Neural cell (in vitro differentiated cells): ENCODE results near the gene GAB1. TPM values are rescaled to one million over a fixed set of nuclear protein-coding genes. Genes with fewer than 3 reads are reported as not detected.

ENCODE experiments used
- H2AFZ ChIP-seq: fragments of 200-600, 300-800 bp; sonication (generic), shearing (Covaris generic); 2 replicates; pipeline ENCODE4 v1.6.0; 2014; ENCODE audit warnings: low read depth, mild to moderate bottlenecking, antibody characterized with exemption, low read length, moderate library complexity
- H3F3A ChIP-seq: fragments of 200-600 bp; shearing (Covaris generic); 2 replicates; pipeline ENCODE4 v1.6.1; 2016; ENCODE audit warnings: mild to moderate bottlenecking, moderate library complexity, mixed read lengths, antibody characterized with exemption, low read length; ENCODE audit not compliant: insufficient read depth, poor library complexity, severe bottlenecking
- H3K27ac ChIP-seq: fragments of 200-600, 300-800 bp; sonication (generic), shearing (Covaris generic); 2 replicates; pipeline ENCODE4 v1.5.1; 2014; ENCODE audit warnings: mild to moderate bottlenecking, low read length, moderate library complexity
- H3K27me3 ChIP-seq: fragments of 300-800, 200-600 bp; sonication (generic), shearing (Covaris generic); 2 replicates; pipeline ENCODE4 v1.6.0; 2014; ENCODE audit warnings: mild to moderate bottlenecking, low read depth, low read length, moderate library complexity; ENCODE audit not compliant: insufficient read depth
- H3K36me3 ChIP-seq: fragments of 300-800, 200-600 bp; sonication (generic), shearing (Covaris generic); 2 replicates; pipeline ENCODE4 v1.5.1; 2014; ENCODE audit warnings: mild to moderate bottlenecking, antibody characterized with exemption, low read length, moderate library complexity; ENCODE audit not compliant: insufficient read depth
- H3K4me2 ChIP-seq: fragments of 300-800, 200-600 bp; sonication (generic), shearing (Covaris generic); 2 replicates; pipeline ENCODE4 v1.6.0; 2014; ENCODE audit warnings: mild to moderate bottlenecking, low read length
- H3K4me3 ChIP-seq: fragments of 300-800, 200-600 bp; sonication (generic), shearing (Covaris generic); 2 replicates; pipeline ENCODE4 v1.5.1; 2014; ENCODE audit warnings: mild to moderate bottlenecking, low read length, moderate library complexity
- H3K79me2 ChIP-seq: fragments of 200-600 bp; shearing (Covaris generic); replicated peaks from 2 replicates; pipeline ENCODE4 v1.6.0; 2014; ENCODE audit warnings: mild to moderate bottlenecking, low read length, moderate library complexity; ENCODE audit not compliant: insufficient read depth
- H3K9ac ChIP-seq: fragments of 300-800, 200-600 bp; sonication (generic), shearing (Covaris generic); 2 replicates; pipeline ENCODE4 v1.6.1; 2016; ENCODE audit warnings: mild to moderate bottlenecking, low read length, mixed read lengths
- H3K9me2 ChIP-seq: fragments of 200-600 bp; shearing (Covaris generic); 2 replicates; pipeline ENCODE4 v1.6.1; 2016; ENCODE audit warnings: mild to moderate bottlenecking, low read length, mixed read lengths; ENCODE audit not compliant: insufficient read depth
- H3K9me3 ChIP-seq: fragments of 200-600, 300-800 bp; sonication (generic), shearing (Covaris generic); 2 replicates; pipeline ENCODE4 v1.6.1; 2016; ENCODE audit warnings: mild to moderate bottlenecking, mixed run types, low read length, moderate library complexity, mixed read lengths
- H4K20me1 ChIP-seq: fragments of 200-600 bp; shearing (Covaris generic); 2 replicates; pipeline ENCODE4 v1.6.1; 2016; ENCODE audit warnings: mild to moderate bottlenecking, mixed run types; ENCODE audit not compliant: insufficient read depth
- EP300 ChIP-seq: fragments of 450-650 bp; conservative IDR thresholded peaks from 2 replicates; pipeline ENCODE4 v1.6.1; 2014; ENCODE audit warnings: antibody characterized with exemption, mild to moderate bottlenecking, moderate library complexity; ENCODE audit not compliant: poor library complexity, severe bottlenecking
- EZH2 ChIP-seq: fragments of 200-600, 300-800 bp; shearing (Covaris generic), sonication (generic); IDR thresholded peaks from 2 replicates; pipeline ENCODE4 v1.6.1; 2014; ENCODE audit warnings: antibody characterized with exemption, low read length, borderline replicate concordance, mild to moderate bottlenecking; ENCODE audit not compliant: insufficient read depth, poor library complexity, severe bottlenecking
- MXI1 ChIP-seq: fragments of 450-650 bp; conservative IDR thresholded peaks from 2 replicates; pipeline ENCODE4 v1.6.1; 2014; ENCODE audit warnings: antibody characterized with exemption, mild to moderate bottlenecking; ENCODE audit not compliant: poor library complexity, severe bottlenecking
- POLR2AphosphoS5 ChIP-seq: IDR thresholded peaks from 2 replicates; pipeline ENCODE4 v1.6.1; 2012
- RAD21 ChIP-seq: fragments of 450-650 bp; conservative IDR thresholded peaks from 2 replicates; pipeline ENCODE4 v1.6.1; 2014; ENCODE audit warnings: antibody characterized with exemption, mild to moderate bottlenecking, moderate library complexity
- REST ChIP-seq: IDR thresholded peaks from 2 replicates; pipeline ENCODE4 v1.6.1; 2012; ENCODE audit warnings: borderline replicate concordance
- SMC3 ChIP-seq: fragments of 450-650 bp; conservative IDR thresholded peaks from 2 replicates; pipeline ENCODE4 v1.6.1; 2014; ENCODE audit warnings: antibody characterized with exemption, mild to moderate bottlenecking, moderate library complexity; ENCODE audit not compliant: poor library complexity
- TAF1 ChIP-seq: IDR thresholded peaks from 2 replicates; pipeline ENCODE4 v1.6.1; 2012; ENCODE audit warnings: low read depth
- polyA plus RNA-seq: library from polyadenylated mRNA; depleted of rRNA; stranded (reverse); fragments of >200 nt; gene quantifications from 2 replicates; pipeline ENCODE4 v1.2.3, GENCODE V29; 2014
- TF ChIP-seq, protein P1 (sequence below): fragments of 450-650 bp; IDR thresholded peaks from 2 replicates; pipeline ENCODE4 v1.5.1; 2014; ENCODE audit warnings: antibody characterized with exemption, mild to moderate bottlenecking, moderate library complexity; ENCODE audit not compliant: poor library complexity, severe bottlenecking

GAB1 gene
- polyA plus RNA-seq, 1 donor from 2014 or later, result 2.4 TPM

DNA sequence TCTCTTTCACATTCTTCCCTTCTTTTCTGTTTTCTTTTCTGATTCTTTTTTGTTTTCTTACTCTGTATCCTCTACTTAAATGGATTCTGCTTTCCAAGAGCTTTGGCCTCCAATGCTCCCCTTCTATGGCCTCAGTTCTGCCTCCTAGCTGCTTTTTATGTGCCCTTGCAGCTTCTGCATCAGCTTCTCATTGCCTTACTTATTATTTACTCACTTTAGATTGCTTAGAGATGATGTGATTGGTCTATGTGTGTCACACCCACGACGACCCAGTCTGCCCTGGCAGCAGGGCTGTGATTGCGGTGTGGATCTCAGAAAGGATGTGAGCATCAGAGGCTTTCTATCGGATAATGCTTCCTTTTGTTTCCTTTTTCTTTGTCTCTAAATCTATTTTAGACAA lies 105.0 kb downstream of the GAB1 start:
- no peaks in the 10 kb centered on the region for H3F3A ChIP-seq
- H3K27ac ChIP-seq, result no peak overlapping the region
- H3K36me3 ChIP-seq, result no peaks in the 10 kb centered on the region
- H3K27me3 ChIP-seq, result no peaks in the 10 kb centered on the region
- H3K79me2 ChIP-seq, result no peaks in the 10 kb centered on the region
- H3K4me3 ChIP-seq, result no peak overlapping the region
- H3K9me2 ChIP-seq, result no peaks in the 10 kb centered on the region
- H3K9ac ChIP-seq, result no peak overlapping the region
- TF ChIP-seq TAF1, result no peak
- TF ChIP-seq, protein P1, sequence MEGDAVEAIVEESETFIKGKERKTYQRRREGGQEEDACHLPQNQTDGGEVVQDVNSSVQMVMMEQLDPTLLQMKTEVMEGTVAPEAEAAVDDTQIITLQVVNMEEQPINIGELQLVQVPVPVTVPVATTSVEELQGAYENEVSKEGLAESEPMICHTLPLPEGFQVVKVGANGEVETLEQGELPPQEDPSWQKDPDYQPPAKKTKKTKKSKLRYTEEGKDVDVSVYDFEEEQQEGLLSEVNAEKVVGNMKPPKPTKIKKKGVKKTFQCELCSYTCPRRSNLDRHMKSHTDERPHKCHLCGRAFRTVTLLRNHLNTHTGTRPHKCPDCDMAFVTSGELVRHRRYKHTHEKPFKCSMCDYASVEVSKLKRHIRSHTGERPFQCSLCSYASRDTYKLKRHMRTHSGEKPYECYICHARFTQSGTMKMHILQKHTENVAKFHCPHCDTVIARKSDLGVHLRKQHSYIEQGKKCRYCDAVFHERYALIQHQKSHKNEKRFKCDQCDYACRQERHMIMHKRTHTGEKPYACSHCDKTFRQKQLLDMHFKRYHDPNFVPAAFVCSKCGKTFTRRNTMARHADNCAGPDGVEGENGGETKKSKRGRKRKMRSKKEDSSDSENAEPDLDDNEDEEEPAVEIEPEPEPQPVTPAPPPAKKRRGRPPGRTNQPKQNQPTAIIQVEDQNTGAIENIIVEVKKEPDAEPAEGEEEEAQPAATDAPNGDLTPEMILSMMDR, result no peak
- no peak for TF ChIP-seq EP300
- TF ChIP-seq EZH2, result no peak
- TF ChIP-seq MXI1, result no peak
- TF ChIP-seq SMC3, result no peak
- TF ChIP-seq REST, result no peak
- no peak for TF ChIP-seq POLR2AphosphoS5
- H3K4me2 ChIP-seq, result no peak overlapping the region
- no peaks in the 10 kb centered on the region for H3K9me3 ChIP-seq
- H2AFZ ChIP-seq, result no peak overlapping the region
- H4K20me1 ChIP-seq, result no peaks in the 10 kb centered on the region

DNA sequence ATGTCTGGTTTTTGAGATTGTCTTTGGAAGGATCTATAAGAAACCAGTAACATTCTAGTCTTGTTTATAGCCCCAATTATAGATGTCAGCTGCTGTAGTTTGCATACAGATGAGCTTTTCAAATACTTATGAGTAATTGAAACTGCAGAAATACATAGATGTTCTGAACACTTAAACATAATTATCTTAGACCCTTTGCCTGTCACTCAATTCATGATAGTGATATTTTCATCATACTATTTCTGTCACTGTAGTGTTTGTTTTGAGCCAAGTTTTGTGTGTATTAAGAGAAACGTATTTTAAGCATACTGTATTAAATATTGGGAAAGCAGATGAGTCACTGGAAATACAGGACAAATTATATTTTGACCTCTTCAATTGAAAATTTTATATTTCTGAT lies 107.1 kb downstream of the GAB1 start:
- H3K4me3 ChIP-seq, result no peak overlapping the region
- no peaks in the 10 kb centered on the region for H3K36me3 ChIP-seq
- no peak overlapping the region for H3K27ac ChIP-seq
- H2AFZ ChIP-seq, result no peak overlapping the region
- TF ChIP-seq SMC3, result no peak
- H3K9me3 ChIP-seq, result no peaks in the 10 kb centered on the region
- H3F3A ChIP-seq, result no peaks in the 10 kb centered on the region
- H3K9ac ChIP-seq, result no peak overlapping the region
- H4K20me1 ChIP-seq, result no peaks in the 10 kb centered on the region
- H3K4me2 ChIP-seq, result no peak overlapping the region
- H3K79me2 ChIP-seq, result no peaks in the 10 kb centered on the region
- no peaks in the 10 kb centered on the region for H3K9me2 ChIP-seq
- no peaks in the 10 kb centered on the region for H3K27me3 ChIP-seq

DNA sequence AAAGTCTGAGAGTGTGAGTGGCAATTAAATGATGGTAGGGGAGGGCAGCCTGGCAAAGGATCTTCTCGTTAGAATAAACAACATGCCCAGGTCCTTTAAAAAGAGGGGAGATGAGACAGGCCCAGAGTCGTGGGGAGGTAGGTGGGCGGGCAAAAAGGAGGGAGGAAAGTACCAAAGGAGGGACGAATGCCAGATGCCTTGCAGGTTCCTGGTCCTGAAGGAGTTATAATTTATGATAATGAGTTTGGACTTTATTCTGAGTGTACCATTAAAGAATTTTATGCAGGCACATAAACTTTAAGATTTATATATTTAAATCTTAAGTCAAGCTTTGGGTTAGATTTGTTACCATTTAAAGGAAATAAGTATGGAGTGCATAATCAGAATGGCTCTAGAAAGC lies 114.5 kb downstream of the GAB1 start:
- no peak for TF ChIP-seq RAD21
- TF ChIP-seq MXI1, result no peak
- TF ChIP-seq, protein P1, result no peak
- no peak for TF ChIP-seq EZH2
- no peak for TF ChIP-seq TAF1
- TF ChIP-seq EP300, result no peak
- no peak for TF ChIP-seq SMC3
- no peak for TF ChIP-seq REST
- no peaks in the 10 kb centered on the region for H4K20me1 ChIP-seq
- H3F3A ChIP-seq, result no peaks in the 10 kb centered on the region
- no peaks in the 10 kb centered on the region for H3K27me3 ChIP-seq
- no peaks in the 10 kb centered on the region for H3K79me2 ChIP-seq
- H3K9me3 ChIP-seq, result no peaks in the 10 kb centered on the region
- H3K9me2 ChIP-seq, result no peaks in the 10 kb centered on the region
- H3K9ac ChIP-seq, result no peak overlapping the region
- no peaks in the 10 kb centered on the region for H3K36me3 ChIP-seq
- no peak overlapping the region for H3K4me3 ChIP-seq
- H3K27ac ChIP-seq, result no peak overlapping the region
- H2AFZ ChIP-seq, result no peak overlapping the region
- no peak overlapping the region for H3K4me2 ChIP-seq
